Fibroblast of villous mesenchyme (primary cell): Measurements from ENCODE around the gene KRTAP10-9. TPM values are rescaled to one million over a fixed set of nuclear protein-coding genes. Genes with fewer than 3 reads are reported as not detected.

ENCODE experiments used
- DNase-seq: peaks from one replicate; pipeline ENCODE4 v3.0.0-alpha.2; 2010; ENCODE audit warnings: low read depth
- H3K4me3 ChIP-seq: 2 replicates; pipeline ENCODE4 v1.5.1; 2011; ENCODE audit warnings: low read depth, mild to moderate bottlenecking, low read length
- total RNA-seq: library from RNA; depleted of rRNA; stranded (reverse); fragments of >200 nt; gene quantifications from 2 replicates; pipeline ENCODE4 v1.2.3, GENCODE V29; 2012
- TF ChIP-seq, protein P1 (sequence below): IDR thresholded peaks from 2 replicates; pipeline ENCODE4 v1.5.1; 2012; ENCODE audit warnings: low read depth, mild to moderate bottlenecking, low read length; ENCODE audit not compliant: insufficient read depth

KRTAP10-9 gene
- total RNA-seq, 1 donor: not detected

DNA sequence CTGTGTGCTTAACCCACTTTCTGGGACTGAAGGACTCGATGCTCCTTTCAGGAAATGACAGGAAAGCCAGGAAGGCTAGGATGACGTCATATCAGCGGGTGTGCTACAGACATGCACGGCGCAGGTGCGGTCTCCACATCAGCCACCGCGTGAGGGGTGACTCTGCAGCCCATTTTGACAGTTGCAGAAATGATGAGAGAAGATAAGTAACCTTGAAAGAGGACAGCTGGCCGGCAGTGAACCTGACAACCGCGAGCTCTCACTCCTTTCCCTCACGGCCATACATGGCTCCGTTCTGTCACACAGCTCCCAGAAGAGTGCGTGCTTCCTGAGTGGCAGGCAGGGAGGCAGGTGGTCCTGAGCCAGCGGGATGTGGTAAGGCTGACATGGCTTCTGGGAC is 44.8 kb upstream of the KRTAP10-9 start:
- TF ChIP-seq, protein P1, sequence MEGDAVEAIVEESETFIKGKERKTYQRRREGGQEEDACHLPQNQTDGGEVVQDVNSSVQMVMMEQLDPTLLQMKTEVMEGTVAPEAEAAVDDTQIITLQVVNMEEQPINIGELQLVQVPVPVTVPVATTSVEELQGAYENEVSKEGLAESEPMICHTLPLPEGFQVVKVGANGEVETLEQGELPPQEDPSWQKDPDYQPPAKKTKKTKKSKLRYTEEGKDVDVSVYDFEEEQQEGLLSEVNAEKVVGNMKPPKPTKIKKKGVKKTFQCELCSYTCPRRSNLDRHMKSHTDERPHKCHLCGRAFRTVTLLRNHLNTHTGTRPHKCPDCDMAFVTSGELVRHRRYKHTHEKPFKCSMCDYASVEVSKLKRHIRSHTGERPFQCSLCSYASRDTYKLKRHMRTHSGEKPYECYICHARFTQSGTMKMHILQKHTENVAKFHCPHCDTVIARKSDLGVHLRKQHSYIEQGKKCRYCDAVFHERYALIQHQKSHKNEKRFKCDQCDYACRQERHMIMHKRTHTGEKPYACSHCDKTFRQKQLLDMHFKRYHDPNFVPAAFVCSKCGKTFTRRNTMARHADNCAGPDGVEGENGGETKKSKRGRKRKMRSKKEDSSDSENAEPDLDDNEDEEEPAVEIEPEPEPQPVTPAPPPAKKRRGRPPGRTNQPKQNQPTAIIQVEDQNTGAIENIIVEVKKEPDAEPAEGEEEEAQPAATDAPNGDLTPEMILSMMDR: no peak
- no peak overlapping the region for H3K4me3 ChIP-seq
- DNase-seq: no peak

DNA sequence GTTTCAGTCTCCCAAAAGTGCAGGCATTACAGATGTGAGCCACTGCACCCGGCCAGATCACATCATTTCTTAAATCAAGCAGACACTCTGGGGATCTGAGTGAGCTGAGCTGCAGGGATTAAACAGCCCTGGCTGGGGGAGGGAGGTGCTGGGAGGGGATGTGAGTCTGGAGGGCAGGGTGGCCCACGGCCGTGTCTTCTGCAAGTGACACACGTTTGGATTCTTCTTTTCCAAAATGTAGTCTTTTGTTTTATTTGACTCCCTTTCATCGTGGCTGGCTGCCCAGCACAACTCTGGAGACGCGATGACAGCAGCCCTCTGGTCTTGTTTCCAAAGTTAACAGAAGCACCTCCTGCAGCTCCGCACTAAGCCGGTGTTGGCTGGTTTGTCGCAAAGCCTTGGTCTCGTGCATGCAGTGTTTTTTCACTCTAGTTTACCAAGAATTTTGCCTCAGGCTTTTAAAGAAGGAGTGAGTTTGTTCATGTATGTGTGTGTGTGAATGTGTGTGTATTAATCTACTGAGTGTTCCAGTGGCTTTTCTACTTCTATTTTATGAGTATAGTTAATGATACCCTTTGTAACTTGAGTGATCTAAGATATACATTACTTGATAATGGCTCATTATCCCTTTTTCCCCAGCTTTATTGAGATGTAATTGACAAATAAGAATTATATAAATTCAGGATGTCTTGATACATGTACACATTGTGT is 43.6 kb upstream of the KRTAP10-9 start:
- H3K4me3 ChIP-seq: no peak overlapping the region
- TF ChIP-seq, protein P1: no peak
- no peak for DNase-seq

DNA sequence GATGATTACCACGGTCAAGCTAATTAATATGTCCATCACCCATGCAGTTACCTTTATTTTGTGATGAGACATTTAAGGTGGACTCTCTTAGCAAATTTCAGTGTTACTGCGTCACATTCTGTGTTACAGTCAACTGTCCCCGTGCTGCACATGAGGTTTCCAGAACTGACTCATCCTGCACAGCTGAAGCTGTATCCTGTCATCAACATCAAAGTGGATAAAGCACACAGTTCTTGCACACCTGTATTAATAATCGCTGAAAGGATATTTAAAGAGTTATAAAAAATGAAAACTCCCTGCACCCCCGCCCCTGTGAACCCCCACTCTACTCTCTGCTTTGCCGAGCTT is 43.1 kb upstream of the KRTAP10-9 start:
- TF ChIP-seq, protein P1: no peak
- H3K4me3 ChIP-seq: no peak overlapping the region
- DNase-seq: no peak

DNA sequence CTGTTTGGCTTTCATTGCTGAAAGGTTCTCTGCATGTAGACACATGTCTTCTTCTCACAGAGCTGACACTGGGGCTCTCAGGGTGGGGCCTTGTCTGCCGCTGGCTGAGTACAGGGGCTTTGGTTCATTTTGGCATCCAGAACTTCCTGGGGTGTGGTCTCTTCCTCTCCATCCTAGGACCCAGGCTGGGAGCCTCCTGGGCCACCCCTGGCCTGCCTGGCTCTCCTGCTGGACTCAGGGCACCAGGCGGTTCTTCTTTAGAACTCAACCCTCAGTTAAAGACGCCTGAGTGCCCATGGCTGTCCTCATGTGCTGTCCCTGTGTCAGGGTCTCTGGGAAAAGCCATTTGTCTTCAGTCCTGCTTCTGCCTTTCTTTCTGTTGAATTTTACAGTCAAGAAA is 41.0 kb upstream of the KRTAP10-9 start:
- H3K4me3 ChIP-seq: no peak overlapping the region
- TF ChIP-seq, protein P1: no peak
- no peak for DNase-seq

DNA sequence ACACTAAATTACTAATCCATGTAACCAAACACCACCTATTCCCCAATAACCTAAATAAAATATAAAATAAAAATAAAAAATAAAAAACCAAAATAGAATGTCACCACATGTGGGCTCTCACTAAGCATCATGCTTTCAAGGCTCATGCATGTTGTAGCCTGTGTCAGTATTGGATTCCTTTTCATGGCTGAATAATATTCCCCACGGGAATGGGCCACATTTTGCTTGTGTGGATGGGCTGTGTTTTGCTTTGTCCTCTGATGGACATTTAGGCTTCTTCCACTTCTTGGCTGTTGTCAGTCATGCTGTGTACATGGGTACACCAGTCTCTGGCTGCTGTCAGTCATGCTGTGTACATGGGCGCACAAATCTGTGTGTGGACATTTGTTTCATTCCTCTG is 37.8 kb upstream of the KRTAP10-9 start:
- TF ChIP-seq, protein P1: no peak
- no peak for DNase-seq
- H3K4me3 ChIP-seq: no peak overlapping the region

DNA sequence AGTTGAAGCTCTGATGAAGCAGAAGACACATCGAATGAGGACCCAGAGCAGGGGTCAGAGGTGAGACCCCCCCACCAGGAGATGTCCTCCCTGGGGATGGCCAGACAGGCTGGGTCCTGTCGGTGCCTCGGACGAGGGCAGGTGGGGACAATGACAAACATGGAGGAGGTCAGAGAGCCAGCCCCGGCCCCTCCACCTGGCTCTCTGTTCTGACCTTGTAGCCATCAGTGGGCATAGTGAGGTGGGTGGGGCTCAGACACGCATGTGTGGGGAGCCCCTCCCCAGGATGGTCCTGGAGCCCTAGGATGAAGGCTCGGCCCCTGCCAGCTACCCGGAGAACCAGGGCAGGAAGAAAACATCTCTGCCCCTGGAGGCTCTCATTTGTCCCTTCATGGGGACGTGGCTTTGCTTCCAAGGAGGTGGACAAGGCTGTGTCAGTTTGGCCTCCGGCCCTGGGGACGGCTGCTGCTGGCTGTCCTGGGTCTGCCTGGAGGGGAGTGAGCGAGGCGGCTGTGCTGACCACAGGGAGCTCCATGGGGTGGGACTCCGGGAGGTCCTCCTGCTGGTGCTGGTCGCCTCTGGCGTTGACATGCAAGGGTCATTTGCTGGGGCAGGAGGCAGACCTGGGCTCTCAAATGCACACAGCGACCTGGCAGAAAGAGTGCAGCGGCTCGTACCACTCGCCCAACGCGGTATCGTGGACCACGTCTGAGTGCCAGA is 37.1 kb upstream of the KRTAP10-9 start:
- no peak for DNase-seq
- TF ChIP-seq, protein P1: no peak
- no peak overlapping the region for H3K4me3 ChIP-seq
